B cell (primary cell): ENCODE results near the gene TAS1R1.

Source experiments
- CTCF ChIP-seq: fragments of 200-600 bp; IDR thresholded peaks from one replicate; pipeline ENCODE4 v1.8.0; 2022; ENCODE audit warnings: antibody characterized with exemption, mild to moderate bottlenecking
- EZH2 ChIP-seq: IDR thresholded peaks from 2 replicates; pipeline ENCODE4 v1.6.1; 2012; ENCODE audit warnings: borderline replicate concordance, low read depth, mild to moderate bottlenecking, moderate library complexity, low read length; ENCODE audit not compliant: insufficient read depth, poor library complexity, severe bottlenecking

DNA sequence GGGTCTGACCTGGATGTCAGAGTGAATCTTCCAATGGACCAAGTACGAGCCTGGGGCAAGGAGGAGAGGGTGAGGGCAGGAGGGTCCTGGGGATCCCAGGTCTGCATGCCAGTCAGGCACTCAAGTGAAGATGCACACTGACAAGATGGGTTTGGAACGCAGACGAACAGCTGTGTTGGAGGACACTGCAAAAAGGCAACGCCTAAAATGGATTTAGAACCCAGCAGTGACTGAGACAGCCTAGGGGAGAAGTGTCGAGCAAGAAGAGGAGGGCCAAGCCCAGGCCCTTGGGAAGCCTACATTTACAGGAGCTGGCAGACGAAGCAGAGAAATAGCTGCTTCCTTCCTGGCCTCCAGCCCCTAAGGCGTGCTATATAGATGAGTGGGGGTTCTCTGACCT, 26.6 kb upstream of the TAS1R1 start:
- TF ChIP-seq CTCF: no peak
- no peak for TF ChIP-seq EZH2
